HEK293T (cell line): ENCODE results near the gene NMNAT1.
"Not testable (repeated sequence)": the region's sequence is repeated elsewhere in the genome, so short reads cannot be mapped to it uniquely, and the experiment has no call there.

Experiments
- CTCF ChIA-PET: fragments of 350-600 bp; formaldehyde crosslinking; extraction: SDS; loops from one replicate; lab custom pipeline; 2021; ENCODE audit warnings: antibody characterized with exemption, inconsistent platforms; lab: Yijun Ruan, JAX
- POLR2A ChIA-PET: fragments of 350-600 bp; formaldehyde crosslinking; extraction: SDS; loops from one replicate; lab custom pipeline; 2020; ENCODE audit warnings: antibody characterized with exemption, inconsistent platforms; lab: Yijun Ruan, JAX
- DNase-seq: peaks from one replicate; pipeline ENCODE4 v3.0.0; 2012; ENCODE audit warnings: mixed read lengths; ENCODE audit errors: extremely low spot score
- ARNT ChIP-seq: fragments of 450-650 bp; IDR thresholded peaks from 2 replicates; pipeline ENCODE4 v1.6.1; 2017; ENCODE audit warnings: mild to moderate bottlenecking
- CTBP1 ChIP-seq: fragments of 450-650 bp; IDR thresholded peaks from 2 replicates; pipeline ENCODE4 v1.6.1; 2016; ENCODE audit warnings: borderline replicate concordance
- ELF4 ChIP-seq: fragments of 450-650 bp; IDR thresholded peaks from 2 replicates; pipeline ENCODE4 v1.6.1; 2017; ENCODE audit warnings: antibody characterized with exemption
- FOXK2 ChIP-seq: fragments of 450-650 bp; IDR thresholded peaks from 2 replicates; pipeline ENCODE4 v1.6.1; 2016; ENCODE audit warnings: mild to moderate bottlenecking
- FOXM1 ChIP-seq: fragments of 450-650 bp; IDR thresholded peaks from 2 replicates; pipeline ENCODE4 v1.6.1; 2017; ENCODE audit warnings: mild to moderate bottlenecking, borderline replicate concordance
- HDGF ChIP-seq: fragments of 450-650 bp; IDR thresholded peaks from 2 replicates; pipeline ENCODE4 v1.6.1; 2017; ENCODE audit warnings: antibody characterized with exemption, borderline replicate concordance
- L3MBTL2 ChIP-seq: fragments of 450-650 bp; conservative IDR thresholded peaks from 2 replicates; pipeline ENCODE4 v1.6.1; 2016; ENCODE audit warnings: mild to moderate bottlenecking
- LEF1 ChIP-seq: fragments of 450-650 bp; IDR thresholded peaks from 2 replicates; pipeline ENCODE4 v1.6.1; 2017; ENCODE audit warnings: mild to moderate bottlenecking, borderline replicate concordance
- NFRKB ChIP-seq: fragments of 450-650 bp; IDR thresholded peaks from 2 replicates; pipeline ENCODE4 v1.6.1; 2016; ENCODE audit warnings: mild to moderate bottlenecking, moderate library complexity
- SP1 ChIP-seq: fragments of 450-650 bp; IDR thresholded peaks from 2 replicates; pipeline ENCODE4 v1.6.1; 2017
- SUZ12 ChIP-seq: fragments of 450-650 bp; IDR thresholded peaks from 2 replicates; pipeline ENCODE4 v1.6.1; 2016; ENCODE audit warnings: mild to moderate bottlenecking
- TARDBP ChIP-seq: fragments of 450-650 bp; IDR thresholded peaks from 2 replicates; pipeline ENCODE4 v1.6.1; 2016
- ZNF384 ChIP-seq: fragments of 450-650 bp; IDR thresholded peaks from 2 replicates; pipeline ENCODE4 v1.6.1; 2016
- TF ChIP-seq, protein P1 (sequence below): fragments of 450-650 bp; IDR thresholded peaks from 2 replicates; pipeline ENCODE4 v1.6.1; 2016

NMNAT1 gene

DNA sequence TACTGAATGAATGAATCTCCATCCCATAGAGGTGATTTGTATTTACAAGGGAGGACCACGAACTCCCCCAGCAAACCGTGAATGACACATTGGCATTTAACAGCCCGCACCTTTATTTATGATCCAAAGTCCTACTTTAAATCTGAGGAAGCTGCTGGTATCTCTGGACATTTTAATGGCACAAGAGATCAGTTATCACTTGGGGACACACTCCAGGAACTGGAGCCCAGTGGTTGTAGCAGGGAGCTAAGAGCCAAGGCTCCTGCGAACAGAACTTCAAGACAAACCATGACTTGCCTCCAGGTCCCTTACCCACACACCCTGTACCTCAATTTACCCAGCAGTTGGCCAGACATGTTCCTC is 34.4 kb upstream of the NMNAT1 start:
- ChIA-PET CTCF (no interaction called here), POLR2A (interaction anchor here (1.0 kb wide), 1 partner anchor 35 kb away, joined by 3 read pairs; the partner anchor contains the start of genes LZIC and NMNAT1)
- TF ChIP-seq ZNF384 (no peak), LEF1 (no peak), L3MBTL2 (no peak), FOXM1 (no peak)
- no peak for DNase-seq

DNA sequence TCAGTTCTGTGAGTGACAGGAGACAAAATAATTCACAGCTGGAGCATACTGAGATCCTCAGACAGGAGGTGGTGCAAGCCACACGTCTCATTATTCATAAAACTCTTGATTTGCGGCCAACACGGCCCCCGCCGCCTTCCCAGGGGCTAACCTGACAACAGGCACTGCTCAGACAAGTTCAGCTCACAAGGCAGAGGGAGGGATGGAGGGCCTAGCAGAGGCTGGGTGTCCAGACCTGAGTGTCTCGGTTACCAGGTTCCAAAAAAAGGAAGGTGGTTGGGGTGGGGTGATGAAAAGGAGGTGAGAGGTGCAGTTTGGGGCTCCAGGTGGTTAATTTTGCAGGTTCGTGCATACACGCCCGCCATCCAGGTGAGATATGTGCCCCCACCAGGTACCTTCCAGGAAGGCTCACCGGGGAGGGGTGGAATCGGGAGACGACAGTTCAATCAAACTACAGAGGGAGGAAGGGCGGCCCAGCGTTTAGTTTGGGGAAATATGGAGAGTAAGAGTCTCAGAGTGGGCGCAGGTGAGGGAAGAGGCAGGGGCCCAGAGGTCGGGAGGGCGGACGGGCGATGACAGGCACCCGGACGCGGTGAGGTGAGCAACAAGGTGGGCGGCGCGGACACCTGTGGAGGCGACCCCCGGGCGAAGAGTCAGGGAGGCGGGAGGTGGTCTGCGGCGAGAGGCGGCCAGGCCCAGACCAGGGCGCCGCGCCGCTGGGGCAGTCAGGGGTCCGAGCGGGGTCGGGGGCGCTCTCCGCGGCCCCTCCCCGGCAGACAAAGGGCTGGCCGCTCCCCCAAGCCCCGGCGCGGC is 33.8 kb upstream of the NMNAT1 start:
- no peak for TF ChIP-seq ZNF384
- TF ChIP-seq, protein P1, sequence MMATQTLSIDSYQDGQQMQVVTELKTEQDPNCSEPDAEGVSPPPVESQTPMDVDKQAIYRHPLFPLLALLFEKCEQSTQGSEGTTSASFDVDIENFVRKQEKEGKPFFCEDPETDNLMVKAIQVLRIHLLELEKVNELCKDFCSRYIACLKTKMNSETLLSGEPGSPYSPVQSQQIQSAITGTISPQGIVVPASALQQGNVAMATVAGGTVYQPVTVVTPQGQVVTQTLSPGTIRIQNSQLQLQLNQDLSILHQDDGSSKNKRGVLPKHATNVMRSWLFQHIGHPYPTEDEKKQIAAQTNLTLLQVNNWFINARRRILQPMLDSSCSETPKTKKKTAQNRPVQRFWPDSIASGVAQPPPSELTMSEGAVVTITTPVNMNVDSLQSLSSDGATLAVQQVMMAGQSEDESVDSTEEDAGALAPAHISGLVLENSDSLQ = peak; percentile 91
- no peak for DNase-seq
- POLR2A ChIA-PET = interaction anchor here (1.0 kb wide), 1 partner anchor 34 kb away, joined by 3 read pairs; the partner anchor contains the start of genes LZIC and NMNAT1
- CTCF ChIA-PET = no interaction called here

DNA sequence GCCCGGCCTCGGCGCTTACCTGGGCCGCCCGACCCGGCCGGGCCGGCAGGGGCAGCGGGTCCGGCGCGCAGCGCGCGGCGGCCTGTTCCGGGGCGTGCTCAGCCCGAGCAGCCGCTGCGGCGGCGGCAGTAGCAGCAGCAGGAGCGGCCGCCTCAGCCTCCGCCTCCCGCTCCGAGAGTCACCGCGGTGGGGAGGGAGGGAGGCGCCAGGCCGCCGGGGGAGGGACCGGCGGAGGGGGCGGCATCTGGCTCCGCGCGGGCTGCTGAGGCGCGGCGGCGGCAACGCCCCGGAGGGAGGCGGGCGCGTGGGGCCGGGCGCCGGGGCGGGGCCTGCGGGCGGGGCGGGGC is 33.2 kb upstream of the NMNAT1 start, which contains the start of gene CTNNBIP1:
Gene CTNNBIP1 (minus strand): TSS at position 194 of the 347 bp plus-strand sequence. CDS start 38,205 bp downstream, outside the sequence.
- TF ChIP-seq NFRKB (no peak), ARNT (no peak), SUZ12 (no peak), L3MBTL2 (no peak), ZNF384 (no peak), CTBP1 (no peak)
- TF ChIP-seq, protein P1 = no peak
- ChIA-PET CTCF (no interaction called here), POLR2A (interaction anchor here (1.2 to 1.8 kb wide), 4 partner anchors 12 to 33 kb away, joined by 4 to 12 read pairs (median 6); partner anchors contain the start of genes LZIC and NMNAT1)
- DNase-seq = no peak

DNA sequence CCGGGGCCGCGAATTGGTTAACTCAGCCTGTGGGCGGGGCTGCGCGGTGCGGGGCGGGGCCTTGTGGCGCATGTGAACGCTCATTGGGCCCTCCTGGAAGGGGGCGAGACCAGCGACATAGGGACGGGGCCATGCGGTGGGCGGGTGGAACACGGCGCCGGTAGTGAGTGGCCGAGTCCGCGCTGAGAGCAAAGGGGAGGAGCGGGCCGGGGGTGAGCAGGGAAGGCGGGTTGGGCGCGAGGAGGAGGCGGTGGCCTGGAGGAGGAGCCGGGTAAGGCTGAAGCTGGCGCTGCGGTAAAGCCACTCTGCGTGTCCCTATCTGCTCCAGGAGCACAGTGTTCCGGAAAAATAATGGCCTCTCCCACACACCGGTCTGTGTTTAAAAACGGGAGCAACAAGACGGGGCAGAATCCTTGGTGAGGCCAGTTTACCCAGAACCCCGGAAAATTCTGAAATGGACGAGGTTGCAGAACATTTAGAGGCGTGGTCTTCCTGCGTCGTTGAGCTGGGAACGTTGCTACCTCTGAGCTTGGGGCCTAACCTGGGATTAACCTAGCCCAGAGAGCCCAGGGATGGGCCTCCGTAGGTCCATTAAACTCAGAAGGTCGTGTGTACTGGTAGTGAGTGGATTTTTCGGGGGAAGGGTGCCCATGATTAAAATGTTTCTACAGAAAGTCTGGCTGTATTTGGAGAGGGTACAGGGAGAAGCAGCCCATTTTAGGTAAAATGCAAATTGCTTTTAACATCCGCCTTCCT is 32.7 kb upstream of the NMNAT1 start:
- ChIA-PET CTCF (interaction anchor here (0.7 kb wide), 1 partner anchor 12 kb away, joined by 4 read pairs; no protein-coding TSS in a partner anchor), POLR2A (interaction anchor here (0.7 to 1.8 kb wide), 6 partner anchors 11 to 106 kb away, joined by 3 to 12 read pairs (median 4); partner anchors contain the start of genes LZIC and NMNAT1)
- DNase-seq = peak; percentile 97
- TF ChIP-seq HDGF (peak; percentile 95), SP1 (no peak)

DNA sequence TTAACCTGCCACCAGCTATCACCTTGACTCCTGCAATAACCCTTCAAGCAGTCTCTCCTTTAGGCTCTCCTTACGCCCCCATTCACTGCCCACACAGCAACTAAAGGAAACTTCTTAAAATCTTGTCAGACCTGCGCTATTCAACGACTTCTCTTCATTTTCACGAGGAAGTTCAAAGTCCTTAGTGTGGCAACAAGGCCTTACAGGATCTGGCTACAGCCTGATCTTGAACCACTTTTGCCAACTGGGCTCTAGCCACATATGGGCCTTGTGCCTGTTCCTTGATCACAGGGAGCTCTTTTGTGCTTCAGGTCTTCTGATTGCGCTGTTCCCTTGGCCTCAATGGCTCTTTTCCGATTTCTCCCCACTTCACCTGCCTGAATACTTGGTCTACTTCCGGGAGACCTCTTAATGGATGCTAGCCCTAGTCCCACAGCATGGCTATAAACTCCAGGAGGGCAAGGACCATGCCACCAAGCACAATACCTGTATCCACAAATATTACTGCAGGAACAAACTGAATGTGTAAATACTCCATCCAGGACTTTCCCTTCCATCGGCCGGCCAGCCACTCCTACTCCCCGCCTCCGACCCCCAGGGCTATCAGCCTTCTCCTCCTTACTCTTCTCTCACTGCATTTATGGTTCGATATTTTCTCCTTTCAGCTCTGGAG is 30.9 kb upstream of the NMNAT1 start:
- POLR2A ChIA-PET = no interaction called here
- TF ChIP-seq L3MBTL2 = no peak
- no peak for TF ChIP-seq ELF4
- TF ChIP-seq TARDBP = no peak
- TF ChIP-seq FOXK2 = no peak
- no peak for TF ChIP-seq FOXM1
- no peak for TF ChIP-seq SUZ12
- no peak for TF ChIP-seq ARNT

DNA sequence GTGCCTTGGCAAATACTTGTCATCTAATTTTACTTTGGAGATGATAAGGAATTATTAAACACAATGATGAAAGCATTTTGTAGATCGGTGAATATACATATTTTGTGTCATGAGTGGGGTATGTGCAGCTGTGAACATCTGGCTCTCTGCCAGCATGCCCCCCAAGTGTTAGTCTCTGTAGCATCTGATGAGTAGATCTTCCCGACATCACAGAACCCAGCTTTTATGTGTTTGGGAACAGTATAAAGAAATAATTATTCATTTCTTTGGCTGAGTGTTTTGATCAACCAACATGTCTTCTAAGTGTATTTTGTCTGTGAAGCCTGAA is 28.7 kb upstream of the NMNAT1 start:
- POLR2A ChIA-PET = interaction anchor here (1.7 kb wide), 1 partner anchor 29 kb away, joined by 6 read pairs; the partner anchor contains the start of genes LZIC and NMNAT1
- DNase-seq = no peak

More for the DNA sequence above, 30.9 kb upstream of the NMNAT1 start:
- CTCF ChIA-PET = no interaction called here
- DNase-seq = no peak

DNA sequence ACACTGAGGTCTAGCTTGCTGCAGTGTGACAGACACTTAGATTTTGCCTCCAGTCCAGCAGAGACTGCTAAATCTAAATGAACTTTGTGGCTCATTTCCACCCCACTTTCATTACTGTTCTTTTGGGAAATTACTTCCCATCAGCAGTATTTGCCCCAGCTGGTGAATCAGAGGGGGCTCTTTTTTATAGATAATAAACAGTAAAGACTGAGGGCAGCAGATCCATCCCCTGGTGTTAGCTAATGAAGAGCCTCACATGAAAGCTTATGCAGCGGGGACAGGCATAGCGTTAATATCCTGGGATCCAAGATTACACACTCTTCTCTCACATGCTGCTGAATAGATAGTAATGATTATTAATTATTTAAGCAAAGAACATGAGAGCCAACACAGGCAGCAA is 26.8 kb upstream of the NMNAT1 start:
- no peak for DNase-seq
- ChIA-PET POLR2A (no interaction called here), CTCF (no interaction called here)
- no peak for TF ChIP-seq SUZ12
- TF ChIP-seq L3MBTL2 = no peak
- TF ChIP-seq ELF4 = no peak

More for the DNA sequence above, 28.7 kb upstream of the NMNAT1 start:
- CTCF ChIA-PET = interaction anchor here (1.1 to 1.3 kb wide), 3 partner anchors 8 to 42 kb away, joined by 3 to 8 read pairs (median 3); no protein-coding TSS in a partner anchor
- TF ChIP-seq, protein P1 = no peak
- TF ChIP-seq HDGF (no peak), L3MBTL2 (no peak), SP1 (no peak), LEF1 (no peak)

DNA sequence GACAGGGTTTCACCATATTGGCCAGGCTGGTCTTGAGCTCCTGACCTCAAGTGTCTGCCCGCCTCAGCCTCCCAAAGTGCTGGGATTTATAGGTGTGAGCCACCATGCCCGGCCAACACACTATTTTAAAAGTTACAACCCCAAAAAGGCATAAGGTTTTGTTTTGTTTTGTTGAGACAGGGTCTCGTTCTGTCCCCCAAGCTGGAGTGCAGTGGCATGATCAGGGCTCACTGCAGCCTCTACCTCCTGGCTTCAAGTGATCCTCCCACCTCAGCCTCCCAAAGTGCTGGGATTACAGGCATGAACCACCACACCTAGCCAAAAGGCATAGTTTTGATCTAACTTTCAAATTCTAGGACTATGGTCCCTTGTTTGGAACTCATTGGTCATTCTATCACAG is 25.8 kb upstream of the NMNAT1 start:
- POLR2A ChIA-PET, DNase-seq, CTCF ChIA-PET: not testable (repeated sequence)
